WI38 (cell line): ENCODE results near the gene CHIT1.

Source experiments
- H3K4me3 ChIP-seq: 2 replicates; pipeline ENCODE4 v1.5.1; 2011; ENCODE audit warnings: low read depth, mild to moderate bottlenecking, control low read depth, low read length
- CTCF ChIP-seq: IDR thresholded peaks from 2 replicates; pipeline ENCODE4 v1.5.1; 2012; ENCODE audit warnings: low read depth, mild to moderate bottlenecking, control low read depth, low read length

The CHIT1 gene

GRCh38 chr1:203182387-203182953, 47.0 kb downstream of the CHIT1 start:
- TF ChIP-seq CTCF: no peak
- no peak overlapping the region for H3K4me3 ChIP-seq

- TF ChIP-seq CTCF: no peak
- no peak overlapping the region for H3K4me3 ChIP-seq
Measured at GRCh38 chr1:203181586-203182386, 47.7 kb downstream of the CHIT1 start.

GRCh38 chr1:203180611-203181330, 48.7 kb downstream of the CHIT1 start:
- no peak for TF ChIP-seq CTCF
- no peak overlapping the region for H3K4me3 ChIP-seq

- TF ChIP-seq CTCF: no peak
- H3K4me3 ChIP-seq: no peak overlapping the region
Measured at GRCh38 chr1:203179667-203180005, 49.8 kb downstream of the CHIT1 start.

GRCh38 chr1:203178821-203179666, 50.4 kb downstream of the CHIT1 start:
- no peak for TF ChIP-seq CTCF
- no peak overlapping the region for H3K4me3 ChIP-seq

GRCh38 chr1:203178083-203178482, 51.4 kb downstream of the CHIT1 start:
- TF ChIP-seq CTCF: no peak
- H3K4me3 ChIP-seq: no peak overlapping the region
